Islet of Langerhans (tissue), 1 donor: ENCODE results near the gene EIF4G1.
"Not testable (repeated sequence)": the region's sequence is repeated elsewhere in the genome, so short reads cannot be mapped to it uniquely, and the experiment has no call there.

ENCODE experiments used
- FAIRE-seq: peaks from one replicate; lab custom pipeline; 2011; peaks lifted over from hg19 to GRCh38; lab: Jason Lieb, UNC

The EIF4G1 gene, protein sequence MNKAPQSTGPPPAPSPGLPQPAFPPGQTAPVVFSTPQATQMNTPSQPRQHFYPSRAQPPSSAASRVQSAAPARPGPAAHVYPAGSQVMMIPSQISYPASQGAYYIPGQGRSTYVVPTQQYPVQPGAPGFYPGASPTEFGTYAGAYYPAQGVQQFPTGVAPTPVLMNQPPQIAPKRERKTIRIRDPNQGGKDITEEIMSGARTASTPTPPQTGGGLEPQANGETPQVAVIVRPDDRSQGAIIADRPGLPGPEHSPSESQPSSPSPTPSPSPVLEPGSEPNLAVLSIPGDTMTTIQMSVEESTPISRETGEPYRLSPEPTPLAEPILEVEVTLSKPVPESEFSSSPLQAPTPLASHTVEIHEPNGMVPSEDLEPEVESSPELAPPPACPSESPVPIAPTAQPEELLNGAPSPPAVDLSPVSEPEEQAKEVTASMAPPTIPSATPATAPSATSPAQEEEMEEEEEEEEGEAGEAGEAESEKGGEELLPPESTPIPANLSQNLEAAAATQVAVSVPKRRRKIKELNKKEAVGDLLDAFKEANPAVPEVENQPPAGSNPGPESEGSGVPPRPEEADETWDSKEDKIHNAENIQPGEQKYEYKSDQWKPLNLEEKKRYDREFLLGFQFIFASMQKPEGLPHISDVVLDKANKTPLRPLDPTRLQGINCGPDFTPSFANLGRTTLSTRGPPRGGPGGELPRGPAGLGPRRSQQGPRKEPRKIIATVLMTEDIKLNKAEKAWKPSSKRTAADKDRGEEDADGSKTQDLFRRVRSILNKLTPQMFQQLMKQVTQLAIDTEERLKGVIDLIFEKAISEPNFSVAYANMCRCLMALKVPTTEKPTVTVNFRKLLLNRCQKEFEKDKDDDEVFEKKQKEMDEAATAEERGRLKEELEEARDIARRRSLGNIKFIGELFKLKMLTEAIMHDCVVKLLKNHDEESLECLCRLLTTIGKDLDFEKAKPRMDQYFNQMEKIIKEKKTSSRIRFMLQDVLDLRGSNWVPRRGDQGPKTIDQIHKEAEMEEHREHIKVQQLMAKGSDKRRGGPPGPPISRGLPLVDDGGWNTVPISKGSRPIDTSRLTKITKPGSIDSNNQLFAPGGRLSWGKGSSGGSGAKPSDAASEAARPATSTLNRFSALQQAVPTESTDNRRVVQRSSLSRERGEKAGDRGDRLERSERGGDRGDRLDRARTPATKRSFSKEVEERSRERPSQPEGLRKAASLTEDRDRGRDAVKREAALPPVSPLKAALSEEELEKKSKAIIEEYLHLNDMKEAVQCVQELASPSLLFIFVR (N-terminal part only)

DNA sequence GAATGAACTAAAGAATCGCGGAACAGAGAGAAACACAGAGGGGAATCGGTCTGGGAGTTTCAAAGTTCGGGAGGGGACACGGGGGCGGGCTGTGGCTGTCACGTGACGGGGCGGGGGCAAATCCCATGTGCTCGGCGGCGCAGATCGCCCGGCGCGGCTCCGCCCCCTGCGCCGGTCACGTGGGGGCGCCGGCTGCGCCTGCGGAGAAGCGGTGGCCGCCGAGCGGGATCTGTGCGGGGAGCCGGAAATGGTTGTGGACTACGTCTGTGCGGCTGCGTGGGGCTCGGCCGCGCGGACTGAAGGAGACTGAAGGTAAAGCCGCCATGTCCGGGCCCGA lies at the start of gene EIF4G1:
TSS of gene EIF4G1 (plus strand) at position 244 of the 337 bp plus-strand sequence. CDS start 1,191 bp downstream, outside the sequence.
- no peak for FAIRE-seq

DNA sequence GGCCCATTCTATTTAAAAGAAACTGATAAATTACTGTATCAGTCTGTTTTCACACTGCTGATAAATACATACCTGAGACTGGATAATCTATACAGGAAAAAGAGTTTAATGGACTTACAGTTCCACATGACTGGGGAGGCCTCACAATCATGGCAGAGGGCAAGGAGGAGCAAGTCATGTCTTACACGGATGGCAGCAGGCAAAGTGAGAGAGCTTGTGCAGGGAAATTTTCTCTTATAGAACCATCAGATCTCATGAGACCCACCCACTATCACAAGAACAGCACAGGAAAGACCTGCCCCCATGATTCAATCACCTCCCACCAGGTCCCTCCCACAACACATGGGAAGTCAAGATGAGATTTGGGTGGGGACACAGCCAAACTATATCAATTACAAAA lies 47.2 kb upstream of the EIF4G1 start:
- not testable (repeated sequence) for FAIRE-seq

DNA sequence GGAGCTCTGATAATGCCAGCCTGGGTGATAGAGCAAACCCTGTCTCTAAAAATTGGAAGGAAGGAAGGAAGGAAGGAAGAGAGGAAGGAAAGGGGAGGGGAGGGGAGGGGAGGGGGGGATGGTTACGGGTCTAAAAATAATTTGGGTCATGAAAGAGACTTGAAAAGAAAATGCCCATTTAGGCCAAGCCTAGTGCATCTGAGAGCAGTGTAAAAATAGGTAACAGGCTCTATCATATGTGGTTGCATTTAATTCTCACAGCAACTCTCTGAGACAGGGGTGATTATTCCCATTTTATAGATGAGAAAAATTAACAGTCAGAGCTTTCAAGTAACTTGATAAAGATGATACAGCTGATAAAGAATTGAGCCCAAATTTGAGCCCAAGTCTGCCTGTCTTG lies 42.1 kb upstream of the EIF4G1 start:
- no peak for FAIRE-seq

DNA sequence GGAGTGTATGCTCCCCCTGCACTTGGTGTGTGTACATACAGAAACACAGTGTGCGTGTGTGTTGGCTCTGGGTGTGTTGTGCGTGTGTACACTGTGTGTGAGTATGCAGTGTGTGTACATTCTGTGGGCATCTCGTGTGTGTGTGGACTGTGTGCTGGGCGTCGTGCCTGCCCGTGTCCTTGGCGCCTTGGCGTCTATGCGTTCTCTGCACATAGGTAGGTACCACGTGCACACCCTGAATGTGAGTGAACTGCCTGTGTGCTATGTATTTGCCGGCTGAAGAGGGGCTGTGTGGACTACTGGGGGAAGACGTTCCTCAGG lies 39.1 kb upstream of the EIF4G1 start:
- FAIRE-seq: no peak

DNA sequence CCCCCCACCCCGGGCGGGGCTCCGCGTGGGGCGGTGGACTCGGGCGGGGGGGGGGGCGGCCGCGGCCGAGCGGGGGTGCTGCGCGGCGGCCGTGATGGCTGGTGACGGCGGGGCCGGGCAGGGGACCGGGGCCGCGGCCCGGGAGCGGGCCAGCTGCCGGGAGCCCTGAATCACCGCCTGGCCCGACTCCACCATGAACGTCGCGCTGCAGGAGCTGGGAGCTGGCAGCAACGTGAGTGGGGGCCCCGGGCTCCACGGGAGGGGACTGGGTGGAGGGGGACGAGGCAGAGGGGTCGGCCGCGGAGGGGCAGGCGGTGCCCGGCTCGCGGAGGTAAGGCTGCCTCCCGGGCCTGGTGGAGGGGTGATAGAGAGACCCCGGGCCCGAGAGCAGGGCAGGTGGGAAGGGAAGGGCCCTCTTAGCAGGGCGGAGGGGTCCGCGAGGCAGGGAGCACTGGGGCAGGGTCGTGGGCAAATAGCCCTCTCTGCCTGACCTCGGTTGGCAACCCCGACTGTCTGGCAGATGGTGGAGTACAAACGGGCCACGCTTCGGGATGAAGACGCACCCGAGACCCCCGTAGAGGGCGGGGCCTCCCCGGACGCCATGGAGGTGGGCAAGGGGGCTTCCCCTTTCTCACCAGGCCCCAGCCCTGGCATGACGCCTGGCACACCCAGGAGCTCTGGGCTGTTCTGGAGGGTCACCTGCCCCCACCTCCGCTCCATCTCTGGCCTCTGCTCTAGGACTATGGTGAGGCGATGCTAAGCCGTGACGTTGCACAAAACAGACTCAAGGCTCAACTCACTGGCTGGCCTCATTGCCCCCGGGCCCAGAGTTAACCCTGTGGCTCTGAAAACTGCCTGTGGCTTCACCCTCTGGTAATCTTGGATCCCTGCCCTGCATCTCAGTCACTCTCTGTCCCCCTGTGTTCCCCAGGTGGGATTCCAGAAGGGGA lies 38.2 kb upstream of the EIF4G1 start, which contains the start of gene ECE2:
TSS of gene ECE2 (plus strand) at position 62 of the 950 bp plus-strand sequence. CDS start at position 194, 132 bp downstream.
- no peak for FAIRE-seq

DNA sequence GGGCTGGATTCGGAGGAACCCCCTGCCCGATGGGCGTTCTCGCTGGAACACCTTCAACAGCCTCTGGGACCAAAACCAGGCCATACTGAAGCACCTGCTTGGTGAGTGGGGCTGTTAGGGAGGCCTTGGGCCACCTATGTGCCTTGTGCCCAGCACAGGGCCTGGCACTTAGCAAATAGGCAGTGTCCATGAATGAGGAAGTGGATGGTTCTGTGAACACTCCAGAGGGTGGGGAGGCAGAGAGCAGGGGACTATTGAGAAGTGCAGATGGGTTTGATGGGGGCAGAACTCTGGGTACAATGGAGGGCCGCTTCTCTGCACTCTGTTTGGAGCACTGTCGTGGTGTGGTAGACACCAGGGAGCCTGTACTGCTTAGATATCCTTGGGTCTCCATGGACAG lies 37.0 kb upstream of the EIF4G1 start:
- FAIRE-seq: no peak

DNA sequence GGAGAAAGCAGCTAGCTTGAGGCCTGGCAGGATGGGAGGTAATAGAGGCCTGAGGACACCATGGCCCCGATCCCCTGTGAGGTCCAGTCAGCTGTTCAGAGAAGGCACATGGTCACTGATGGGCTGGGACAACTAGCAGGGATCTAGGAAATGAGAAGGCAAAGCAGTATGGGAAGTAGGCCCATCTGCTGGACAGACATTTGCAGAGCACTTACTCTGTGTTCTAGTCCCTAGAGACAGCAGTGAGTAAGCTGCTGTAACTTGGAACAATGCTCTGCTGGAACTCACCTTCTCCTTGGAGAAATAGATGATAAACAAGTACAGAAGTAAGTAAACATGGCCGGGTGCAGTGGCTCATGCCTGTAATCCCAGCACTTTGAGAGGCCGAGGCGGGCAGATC lies 31.5 kb upstream of the EIF4G1 start:
- FAIRE-seq: no peak

DNA sequence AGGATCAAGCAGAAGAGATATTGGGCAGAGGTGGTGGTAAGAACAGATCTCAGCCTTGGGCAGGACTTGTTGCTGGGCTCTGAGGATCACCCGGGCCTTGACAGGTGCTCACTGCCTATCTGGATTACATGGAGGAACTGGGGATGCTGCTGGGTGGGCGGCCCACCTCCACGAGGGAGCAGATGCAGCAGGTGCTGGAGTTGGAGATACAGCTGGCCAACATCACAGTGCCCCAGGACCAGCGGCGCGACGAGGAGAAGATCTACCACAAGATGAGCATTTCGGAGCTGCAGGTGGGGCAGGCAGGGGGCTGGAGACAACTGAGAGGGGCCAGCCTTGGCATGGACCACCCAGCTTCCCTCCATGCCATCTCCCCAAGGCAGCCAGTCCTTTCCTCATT lies 30.7 kb upstream of the EIF4G1 start:
- FAIRE-seq: no peak

DNA sequence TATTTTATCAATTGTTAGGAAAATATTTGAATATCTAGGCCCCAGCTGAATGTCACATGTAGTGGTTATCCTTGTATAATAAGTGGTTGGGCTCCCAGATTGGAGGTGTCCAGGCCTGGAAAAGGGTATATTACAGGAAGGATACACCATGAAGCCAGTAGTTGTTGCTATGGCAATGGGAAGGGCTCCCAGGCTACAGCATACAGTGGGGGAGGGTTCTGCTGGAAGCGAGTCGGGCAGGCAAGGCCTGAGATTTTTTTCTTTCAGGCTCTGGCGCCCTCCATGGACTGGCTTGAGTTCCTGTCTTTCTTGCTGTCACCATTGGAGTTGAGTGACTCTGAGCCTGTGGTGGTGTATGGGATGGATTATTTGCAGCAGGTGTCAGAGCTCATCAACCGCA lies 29.7 kb upstream of the EIF4G1 start:
- FAIRE-seq: peak; percentile 5

DNA sequence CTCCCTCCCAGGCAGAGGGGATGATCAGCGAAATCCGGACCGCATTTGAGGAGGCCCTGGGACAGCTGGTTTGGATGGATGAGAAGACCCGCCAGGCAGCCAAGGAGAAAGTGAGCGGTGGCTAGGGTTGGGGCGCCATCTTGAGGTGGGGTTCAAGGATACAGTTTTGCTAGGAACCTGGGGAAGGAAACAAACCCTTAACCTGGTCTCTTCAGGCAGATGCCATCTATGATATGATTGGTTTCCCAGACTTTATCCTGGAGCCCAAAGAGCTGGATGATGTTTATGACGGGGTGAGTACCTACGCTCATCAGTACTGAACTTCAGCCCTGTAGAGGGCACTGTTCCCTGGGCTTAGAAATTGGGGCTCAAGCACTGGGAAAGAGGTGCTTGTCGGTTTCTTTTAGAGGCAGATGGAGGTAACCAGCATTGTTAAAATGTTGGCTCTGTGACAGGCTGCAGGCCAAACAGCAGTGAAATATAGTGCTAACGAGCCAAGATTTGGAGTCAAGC lies 24.9 kb upstream of the EIF4G1 start:
- FAIRE-seq: no peak

DNA sequence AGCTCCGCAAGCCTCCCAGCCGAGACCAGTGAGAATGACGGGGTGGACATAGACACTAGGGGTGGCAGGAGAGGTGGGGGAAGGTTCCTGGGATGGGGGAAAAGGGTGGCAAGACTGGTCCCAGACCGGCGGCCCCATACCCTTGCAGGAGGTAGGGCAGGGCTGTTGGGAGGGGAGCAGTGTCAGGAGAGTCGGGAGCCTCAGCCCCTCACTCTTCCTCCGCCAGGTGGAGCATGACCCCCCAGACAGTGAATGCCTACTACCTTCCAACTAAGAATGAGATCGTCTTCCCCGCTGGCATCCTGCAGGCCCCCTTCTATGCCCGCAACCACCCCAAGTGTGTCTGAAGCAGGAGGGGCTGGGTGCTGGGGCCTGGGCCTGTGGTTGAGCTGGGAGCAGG lies 24.1 kb upstream of the EIF4G1 start:
- FAIRE-seq: no peak

DNA sequence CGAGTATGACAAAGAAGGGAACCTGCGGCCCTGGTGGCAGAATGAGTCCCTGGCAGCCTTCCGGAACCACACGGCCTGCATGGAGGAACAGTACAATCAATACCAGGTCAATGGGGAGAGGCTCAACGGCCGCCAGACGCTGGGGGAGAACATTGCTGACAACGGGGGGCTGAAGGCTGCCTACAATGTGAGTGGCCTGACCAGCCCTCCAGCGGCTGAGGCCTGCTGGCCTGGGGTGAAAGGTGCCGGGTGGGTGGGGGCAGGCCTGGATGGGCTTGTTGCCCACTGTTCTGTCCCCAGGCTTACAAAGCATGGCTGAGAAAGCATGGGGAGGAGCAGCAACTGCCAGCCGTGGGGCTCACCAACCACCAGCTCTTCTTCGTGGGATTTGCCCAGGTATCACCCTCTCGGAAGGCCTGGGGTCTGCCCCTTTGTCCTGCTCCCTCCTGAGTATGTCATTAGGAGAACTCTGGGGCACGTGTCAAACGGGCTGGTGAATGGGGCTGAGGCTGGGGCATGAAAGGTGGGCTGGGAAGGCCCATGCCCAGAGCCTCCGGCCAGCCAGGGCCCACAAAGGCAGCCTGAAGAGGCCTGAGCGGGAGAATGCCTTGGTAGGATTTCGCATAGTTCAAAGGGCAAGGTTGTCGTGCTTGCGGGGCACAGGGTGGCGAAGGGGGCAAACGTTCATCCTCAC lies 23.2 kb upstream of the EIF4G1 start:
- FAIRE-seq: no peak

DNA sequence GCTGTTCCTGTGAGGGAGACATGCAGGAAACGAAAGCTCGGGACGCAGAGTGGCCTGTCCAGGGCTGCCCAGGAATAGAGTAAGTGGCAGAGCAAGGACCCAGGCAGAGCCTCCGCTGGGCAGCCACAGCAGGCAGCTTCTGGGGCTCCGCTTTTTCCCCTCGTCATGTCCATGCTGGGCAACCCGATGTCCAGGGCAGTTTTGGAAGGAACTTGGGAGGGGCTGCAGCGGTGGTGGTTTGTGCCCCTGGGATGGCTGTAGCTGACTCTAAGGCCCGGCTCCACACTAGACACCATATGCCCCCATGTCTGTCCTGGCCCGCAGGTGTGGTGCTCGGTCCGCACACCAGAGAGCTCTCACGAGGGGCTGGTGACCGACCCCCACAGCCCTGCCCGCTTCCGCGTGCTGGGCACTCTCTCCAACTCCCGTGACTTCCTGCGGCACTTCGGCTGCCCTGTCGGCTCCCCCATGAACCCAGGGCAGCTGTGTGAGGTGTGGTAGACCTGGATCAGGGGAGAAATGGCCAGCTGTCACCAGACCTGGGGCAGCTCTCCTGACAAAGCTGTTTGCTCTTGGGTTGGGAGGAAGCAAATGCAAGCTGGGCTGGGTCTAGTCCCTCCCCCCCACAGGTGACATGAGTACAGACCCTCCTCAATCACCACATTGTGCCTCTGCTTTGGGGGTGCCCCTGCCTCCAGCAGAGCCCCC lies 22.5 kb upstream of the EIF4G1 start:
- FAIRE-seq: no peak

DNA sequence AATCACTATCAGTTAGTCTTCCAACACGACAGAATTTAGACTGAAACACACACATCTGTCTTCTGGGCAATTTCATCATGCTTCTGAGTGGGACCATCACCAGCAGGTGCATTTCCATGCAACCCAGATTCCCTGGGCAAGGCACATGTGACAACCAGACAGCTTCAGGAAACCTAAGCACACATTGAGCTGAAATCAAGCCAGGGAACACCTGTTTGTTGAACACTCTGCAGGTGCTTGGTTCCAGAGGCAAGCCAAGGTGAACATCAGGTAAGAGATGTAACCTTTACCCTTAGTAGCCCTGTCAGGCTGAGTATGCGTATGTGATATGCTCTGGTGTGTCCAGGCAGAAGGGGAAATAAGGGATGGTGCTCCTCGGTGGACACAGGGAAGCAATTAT lies 18.6 kb upstream of the EIF4G1 start:
- no peak for FAIRE-seq

DNA sequence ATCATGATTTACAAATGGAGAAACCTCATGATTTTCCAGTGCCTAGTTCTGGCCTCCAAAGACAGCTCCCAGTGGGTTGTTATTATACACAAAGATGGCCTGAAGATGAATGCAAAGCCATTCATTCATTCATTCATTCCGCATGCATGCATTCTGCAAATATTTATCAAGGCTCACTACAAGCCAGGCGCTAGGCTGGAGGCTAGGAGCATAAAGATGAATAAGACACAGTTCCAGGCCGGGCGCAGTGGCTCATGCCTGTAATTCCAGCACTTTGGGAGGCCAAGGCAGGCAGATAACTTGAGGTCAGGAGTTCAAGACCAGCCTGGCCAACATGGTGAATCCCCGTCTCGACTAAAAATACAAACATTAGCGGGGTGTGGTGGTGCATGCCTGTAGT lies 17.8 kb upstream of the EIF4G1 start:
- FAIRE-seq: no peak

DNA sequence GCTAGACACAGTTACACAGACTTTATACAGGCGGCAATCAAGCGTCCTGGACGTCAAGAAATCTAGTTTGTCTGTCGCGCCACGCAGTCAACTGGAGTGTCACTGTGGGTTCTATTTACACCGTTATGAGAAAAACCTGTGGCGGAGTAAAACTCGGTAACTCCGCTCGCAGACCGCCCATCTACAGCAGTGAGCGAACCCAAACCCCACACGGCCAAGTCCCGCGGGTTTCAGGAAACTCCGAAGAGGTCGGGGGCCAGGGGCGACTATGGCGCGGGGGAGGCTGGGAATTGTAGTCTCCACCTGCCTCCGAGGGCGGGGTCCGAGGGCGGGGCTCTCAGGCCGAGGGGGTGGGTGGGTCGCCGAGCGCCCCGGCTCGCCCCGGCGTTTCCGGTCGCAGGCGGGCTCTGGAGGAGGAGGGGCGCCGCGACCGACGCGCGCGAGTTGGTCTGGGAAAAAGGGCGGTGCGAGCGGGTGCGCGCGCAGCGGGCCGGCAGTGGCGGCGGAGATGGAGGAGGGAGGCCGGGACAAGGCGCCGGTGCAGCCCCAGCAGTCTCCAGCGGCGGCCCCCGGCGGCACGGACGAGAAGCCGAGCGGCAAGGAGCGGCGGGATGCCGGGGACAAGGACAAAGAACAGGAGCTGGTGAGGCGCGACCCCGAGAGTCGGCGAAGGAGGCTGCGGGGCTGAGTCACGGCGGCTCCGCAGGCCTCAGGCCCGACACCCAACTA lies 15.5 kb upstream of the EIF4G1 start, which contains the start of gene PSMD2:
TSS of gene PSMD2 (plus strand) at position 483 of the 729 bp plus-strand sequence. CDS start at position 509, 26 bp downstream.
- no peak for FAIRE-seq

DNA sequence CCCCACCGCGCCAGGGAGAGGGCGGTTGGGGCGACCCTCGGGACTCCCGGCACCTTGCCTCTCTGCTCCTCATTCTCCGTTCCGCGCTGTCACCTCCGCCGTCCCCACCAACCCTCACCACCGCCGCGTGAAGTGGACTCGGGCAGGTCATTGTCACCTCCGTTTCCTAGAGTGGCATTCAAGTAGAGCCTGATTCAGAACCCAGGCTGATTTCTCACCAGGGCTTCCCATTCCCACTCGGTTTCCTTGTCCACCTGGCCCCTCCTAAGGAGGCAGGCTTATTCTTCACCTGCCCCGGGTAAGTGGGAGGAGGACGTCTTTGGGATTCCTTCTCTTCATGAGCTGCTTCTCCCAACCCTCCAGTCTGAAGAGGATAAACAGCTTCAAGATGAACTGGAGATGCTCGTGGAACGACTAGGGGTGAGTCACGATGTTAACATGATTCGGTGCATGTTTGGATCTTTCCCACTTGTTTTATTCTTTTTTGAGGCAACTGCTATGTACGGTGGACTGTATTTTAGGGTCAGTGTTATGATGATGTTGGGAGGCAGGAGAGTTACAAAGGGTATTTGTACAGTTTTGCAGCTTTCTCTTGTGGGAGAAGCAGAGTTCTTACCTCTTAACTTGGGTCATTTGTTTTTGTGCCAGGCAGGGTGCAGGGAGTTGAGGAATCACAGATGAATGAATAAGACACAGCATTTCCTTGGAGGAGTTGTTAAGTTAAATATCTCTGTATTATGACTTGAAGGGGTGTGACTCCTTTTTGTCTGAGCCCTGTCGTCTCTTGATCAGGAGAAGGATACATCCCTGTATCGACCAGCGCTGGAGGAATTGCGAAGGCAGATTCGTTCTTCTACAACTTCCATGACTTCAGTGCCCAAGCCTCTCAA lies 14.7 kb upstream of the EIF4G1 start:
- no peak for FAIRE-seq

DNA sequence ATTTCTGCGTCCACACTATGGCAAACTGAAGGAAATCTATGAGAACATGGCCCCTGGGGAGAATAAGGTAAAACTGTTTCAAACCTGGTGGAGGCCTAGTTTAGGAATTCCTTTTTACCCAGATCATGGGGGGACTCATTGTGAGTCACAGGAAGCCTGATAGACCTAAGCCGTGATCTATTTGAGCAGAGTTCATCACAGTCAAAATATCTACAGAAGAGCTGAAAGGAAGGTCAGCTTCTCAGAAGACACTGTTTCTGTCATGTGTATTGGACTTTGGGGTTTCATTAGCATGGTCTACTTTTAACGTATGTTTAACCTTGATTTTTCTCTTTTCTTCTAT lies 14.1 kb upstream of the EIF4G1 start:
- no peak for FAIRE-seq
